IPS DF 4.7 (cell line): ENCODE data around the gene ANKDD1A.

Experiments used
- DNase-seq: peaks from one replicate; pipeline ENCODE4 v3.0.0-alpha.2; 2013; ENCODE audit warnings: low spot score; ENCODE audit errors: extremely low read depth

The ANKDD1A gene

DNA sequence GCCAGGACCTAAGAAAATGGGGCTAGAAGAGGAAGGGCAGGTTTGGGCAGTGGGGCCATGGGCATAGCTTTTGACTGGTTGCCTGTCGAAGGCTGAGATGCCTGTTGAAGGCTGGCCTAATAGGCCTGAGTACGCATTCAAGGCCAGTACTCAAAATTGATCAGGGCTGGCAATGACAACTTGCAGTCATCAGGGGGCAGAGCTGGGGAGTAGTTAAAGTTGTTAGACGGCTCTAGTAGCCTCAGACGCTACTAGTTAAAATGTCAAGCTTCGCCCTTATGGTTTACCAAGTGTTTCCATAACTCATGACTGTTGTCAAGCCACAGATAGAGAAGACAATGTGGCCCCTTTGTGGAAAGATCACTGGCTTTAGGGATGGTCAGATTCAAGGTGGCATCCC is 49.3 kb downstream of the ANKDD1A start:
- DNase-seq: no peak

DNA sequence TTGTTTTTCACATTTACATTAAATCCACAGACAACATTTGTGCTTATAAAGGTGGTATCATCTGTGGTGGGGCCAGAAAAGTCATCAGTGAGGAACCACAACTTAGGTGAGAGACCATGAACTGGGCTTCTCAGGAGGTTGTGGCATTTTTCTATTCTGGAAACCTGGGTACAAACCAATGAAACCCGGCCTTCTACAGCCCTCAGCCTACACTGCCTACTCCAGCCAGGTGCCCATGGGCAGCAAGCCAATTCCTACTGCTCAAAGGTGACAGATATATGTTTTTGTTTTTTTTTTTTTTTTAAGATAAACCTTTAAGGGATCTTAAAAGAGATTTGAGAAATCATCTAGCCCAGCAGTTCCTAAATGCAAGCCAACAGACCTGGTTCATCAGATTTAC is 57.7 kb downstream of the ANKDD1A start:
- DNase-seq: no peak

GRCh38 chr15:64970698-64971097 is 59.0 kb downstream of the ANKDD1A start:
- DNase-seq: no peak

GRCh38 chr15:64975390-64975789 is 63.7 kb downstream of the ANKDD1A start:
- no peak for DNase-seq

DNA sequence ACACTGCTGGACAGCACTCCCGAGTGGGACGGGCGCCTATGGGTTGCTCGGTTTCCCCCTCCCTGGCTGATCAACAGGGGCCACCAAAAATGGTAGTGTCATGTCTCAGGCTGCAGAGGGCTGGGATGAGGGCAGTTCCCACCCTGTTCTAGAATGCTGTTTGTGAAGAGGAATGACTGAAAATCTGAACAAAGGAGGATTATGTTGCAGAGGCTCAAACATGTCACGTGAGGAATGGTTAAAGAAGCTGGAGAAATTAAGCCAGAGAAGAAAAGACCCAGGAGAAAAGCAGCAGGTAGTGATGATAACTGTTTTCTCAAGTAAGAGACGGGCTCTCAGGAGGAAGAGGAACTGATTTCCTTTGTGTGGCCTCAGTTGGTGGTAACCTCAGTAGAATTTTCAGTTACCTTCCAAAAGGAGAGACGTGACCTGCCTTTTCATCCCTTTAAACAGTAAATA is 67.6 kb downstream of the ANKDD1A start:
- DNase-seq: peak; percentile 14

- DNase-seq: no peak
Observed at GRCh38 chr15:64981812-64982431, 70.2 kb downstream of the ANKDD1A start.

DNA sequence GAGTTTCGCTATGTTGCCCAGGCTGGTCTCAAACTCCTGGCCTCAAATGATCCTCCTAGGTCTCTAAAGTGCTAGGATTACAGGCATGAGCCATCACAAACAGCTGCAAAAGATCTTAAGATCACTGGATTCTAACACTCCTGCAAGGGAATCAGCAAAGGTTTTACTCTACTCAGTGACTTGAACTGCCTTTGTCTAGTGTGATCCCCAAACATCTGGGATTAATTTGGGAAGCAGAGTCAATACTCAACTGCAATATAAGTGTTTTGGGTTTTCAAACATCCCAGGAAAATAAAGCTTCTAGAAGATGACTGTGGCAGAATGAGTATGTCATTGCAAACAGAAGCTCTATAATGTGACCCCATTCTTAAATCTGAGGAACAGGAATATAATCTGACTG is 70.8 kb downstream of the ANKDD1A start:
- DNase-seq: no peak

- no peak for DNase-seq
Observed at GRCh38 chr15:64985366-64986033, 73.8 kb downstream of the ANKDD1A start.

DNA sequence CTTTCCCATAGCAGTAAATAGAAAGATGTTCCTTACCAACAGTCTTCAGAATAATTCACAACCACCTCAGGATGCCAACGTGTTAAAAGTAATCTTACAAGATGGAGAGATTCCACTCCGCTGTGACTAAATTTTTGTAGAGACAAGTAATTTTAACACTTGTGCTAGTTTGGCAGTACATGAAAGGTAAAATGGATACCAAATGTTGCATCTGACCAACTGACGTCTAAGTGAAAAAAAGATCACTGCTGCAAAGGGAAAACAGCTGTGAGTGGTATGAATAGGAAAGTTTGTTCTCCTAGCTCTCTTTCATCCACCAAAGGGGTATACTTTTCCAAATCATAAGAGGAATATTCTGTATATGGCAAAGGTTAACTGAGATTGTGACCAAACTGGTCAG is 75.4 kb downstream of the ANKDD1A start:
- DNase-seq: no peak

DNA sequence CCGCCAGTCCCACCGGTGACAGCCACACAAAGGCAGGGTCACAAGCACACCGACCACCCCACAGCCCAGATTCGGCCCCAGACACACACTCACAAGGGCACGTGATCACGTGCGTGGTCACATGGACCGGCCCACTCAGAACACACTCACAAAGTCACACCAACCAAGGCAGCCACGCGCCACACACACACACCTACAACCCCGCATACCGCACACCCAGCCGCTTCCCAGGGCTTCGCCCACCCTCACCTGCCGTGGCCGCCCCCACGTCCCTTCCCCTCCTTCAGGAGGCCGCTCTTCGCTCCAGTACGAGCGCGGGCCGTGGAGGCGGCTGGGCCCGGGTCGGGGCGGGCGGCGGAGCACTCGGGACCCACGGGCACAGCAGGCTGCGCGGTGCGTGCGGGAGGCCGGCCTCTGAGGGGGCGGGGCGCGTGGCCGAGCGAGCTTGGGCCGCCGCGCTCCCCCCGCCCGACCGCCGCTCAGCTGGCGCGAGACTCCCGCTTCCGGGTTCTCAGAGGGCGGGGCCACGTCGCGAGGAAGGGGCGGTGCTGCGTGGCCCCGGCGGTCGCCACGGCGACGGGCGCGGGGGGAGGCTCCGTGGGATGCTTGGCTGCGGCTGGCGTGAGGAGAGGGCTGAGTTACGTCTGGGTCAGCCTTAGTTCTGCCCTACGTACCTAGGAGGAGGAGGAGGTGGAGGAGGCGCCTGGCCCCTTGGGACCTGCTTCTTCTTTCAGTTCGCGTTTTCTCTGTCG is 77.9 kb downstream of the ANKDD1A start, which contains the start of gene SPG21:
Gene SPG21 (minus strand): TSS at position 499 of the 752 bp plus-strand sequence. CDS start 6,345 bp downstream, outside the sequence.
- peak; percentile 38 for DNase-seq

GRCh38 chr15:64990168-64990470 is 78.4 kb downstream of the ANKDD1A start:
- DNase-seq: no peak

DNA sequence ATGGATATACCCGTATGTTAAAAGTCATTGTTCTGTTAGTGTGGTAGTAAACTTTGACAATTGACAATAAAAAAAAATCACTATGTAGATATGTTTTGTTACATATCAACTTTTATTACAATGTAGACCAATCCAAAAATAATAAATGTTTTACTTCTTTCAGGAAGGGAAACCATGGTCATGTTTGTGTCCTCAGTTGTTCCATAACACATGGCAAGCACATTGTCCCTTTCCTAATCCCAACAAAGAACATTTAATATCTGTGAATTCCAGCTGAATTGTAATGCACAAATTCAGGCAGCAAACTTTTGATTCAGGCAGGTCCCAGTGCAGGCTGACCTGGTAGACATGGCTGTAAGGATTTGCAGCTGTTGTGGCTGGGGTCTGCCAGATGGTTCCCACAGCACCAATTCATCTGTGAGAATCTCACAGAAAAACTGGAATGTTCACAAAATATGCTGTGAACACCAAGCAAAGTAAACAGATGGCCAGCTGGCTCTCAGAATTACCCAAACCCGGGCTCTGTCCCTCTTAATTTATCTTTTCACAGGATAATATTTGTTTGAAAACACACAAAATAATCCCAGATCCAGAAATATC is 79.9 kb downstream of the ANKDD1A start:
- DNase-seq: no peak

GRCh38 chr15:64993290-64993689 is 81.6 kb downstream of the ANKDD1A start:
- no peak for DNase-seq

GRCh38 chr15:64997066-64997465 is 85.4 kb downstream of the ANKDD1A start:
- no peak for DNase-seq

- DNase-seq: no peak
Observed at GRCh38 chr15:64997745-64998375, 86.2 kb downstream of the ANKDD1A start.

DNA sequence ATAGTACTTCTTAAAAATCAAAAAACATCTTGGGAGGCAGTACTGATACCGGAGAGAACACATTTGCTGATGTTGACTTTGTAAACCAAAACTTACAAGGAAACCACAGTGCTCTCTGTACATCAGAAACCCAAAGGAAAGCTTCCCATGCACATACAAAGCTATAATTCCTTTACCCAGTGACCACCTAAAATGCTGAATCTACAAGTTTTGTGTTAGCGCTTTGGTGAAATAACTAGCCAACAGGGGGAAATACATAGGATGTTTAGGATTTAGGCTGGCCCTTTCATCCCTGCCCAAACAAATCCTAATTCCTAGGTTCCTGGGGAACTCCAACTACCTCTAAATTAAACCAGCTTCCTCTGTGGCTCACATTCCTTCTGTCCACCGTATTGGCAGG is 93.3 kb downstream of the ANKDD1A start:
- no peak for DNase-seq

DNA sequence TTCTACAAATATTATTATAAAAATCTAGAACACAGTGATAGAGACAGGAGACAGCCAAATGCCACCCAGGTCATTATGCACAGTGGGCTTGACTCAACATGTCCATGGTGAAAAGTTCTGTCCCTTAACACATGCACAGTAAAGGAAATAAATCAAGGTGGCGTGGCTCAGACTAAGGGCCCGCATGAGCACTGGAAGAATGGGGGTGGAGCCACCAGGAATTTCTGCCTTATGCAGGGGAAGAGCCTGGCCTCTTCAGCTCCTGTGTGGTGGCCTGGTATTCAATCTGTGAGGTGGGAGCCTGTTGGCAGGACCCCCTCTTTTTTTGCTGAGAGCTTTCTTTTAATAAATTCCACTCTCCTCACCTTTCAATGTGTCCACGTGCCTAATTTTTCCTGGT is 95.2 kb downstream of the ANKDD1A start:
- no peak for DNase-seq
